GM18526 (cell line): ENCODE data around the gene MIPOL1.

Experiments used
- POLR2A ChIP-seq: IDR thresholded peaks from 3 replicates; pipeline ENCODE4 v1.6.1; 2011; ENCODE audit not compliant: insufficient read length; ENCODE audit errors: extremely low read depth

The MIPOL1 gene

GRCh38 chr14:37179896-37180502, 17.7 kb upstream of the MIPOL1 start:
- no peak for TF ChIP-seq POLR2A

DNA sequence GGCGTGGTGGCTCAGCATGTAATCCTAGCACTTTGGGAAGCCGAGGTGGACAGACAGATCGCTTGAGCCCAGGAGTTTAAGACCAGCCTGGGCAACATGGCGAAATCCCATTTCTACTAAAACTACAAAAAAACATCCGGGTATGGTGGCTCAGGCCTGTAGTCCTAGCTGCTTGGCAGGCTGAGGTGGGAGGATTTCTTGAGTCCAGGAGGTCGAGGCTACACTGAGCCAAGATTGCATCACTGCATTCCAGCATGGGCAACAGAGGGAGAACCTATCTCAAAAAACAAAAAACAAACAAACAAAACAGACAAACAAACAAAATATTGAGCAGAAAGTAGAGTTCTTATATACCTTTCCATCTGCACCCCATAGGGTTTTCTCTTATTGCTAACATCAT, 16.3 kb upstream of the MIPOL1 start:
- no peak for TF ChIP-seq POLR2A

DNA sequence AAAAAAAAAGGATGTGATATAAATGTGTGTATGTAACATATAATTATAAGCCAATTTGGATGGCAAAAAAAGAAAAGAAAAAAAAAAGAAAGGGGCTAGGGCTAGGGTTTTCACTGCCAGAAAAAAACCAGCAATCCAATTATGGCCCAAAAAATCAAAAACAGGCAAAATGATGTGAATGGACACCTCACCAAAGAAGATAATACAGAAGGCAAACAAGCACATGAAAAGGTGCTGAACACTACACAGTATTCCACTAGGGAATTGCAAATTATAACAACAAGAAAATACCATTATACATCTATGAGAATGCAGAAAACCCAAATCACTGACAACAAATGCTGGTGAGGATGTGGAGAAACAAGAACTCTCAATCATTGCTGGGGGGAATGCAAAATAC, 12.1 kb upstream of the MIPOL1 start:
- TF ChIP-seq POLR2A: no peak

DNA sequence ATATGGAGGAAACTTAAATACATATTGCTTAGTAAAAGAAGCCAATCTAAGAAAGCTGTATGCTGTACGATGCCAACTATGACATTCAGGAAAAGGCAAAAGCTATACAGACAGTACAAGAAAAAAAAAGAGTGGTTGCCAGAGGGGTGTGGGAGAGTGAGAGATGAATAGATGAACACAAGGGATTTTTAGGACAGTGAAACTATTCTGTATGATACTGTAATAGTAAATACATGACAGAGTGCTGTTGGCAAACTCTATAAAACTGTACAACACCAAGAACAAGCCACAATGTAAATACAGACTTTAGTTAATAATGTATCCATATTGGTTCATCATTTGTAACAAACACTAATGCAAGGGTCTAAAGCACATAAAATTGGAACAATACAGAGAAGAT, 10.9 kb upstream of the MIPOL1 start:
- TF ChIP-seq POLR2A: no peak

DNA sequence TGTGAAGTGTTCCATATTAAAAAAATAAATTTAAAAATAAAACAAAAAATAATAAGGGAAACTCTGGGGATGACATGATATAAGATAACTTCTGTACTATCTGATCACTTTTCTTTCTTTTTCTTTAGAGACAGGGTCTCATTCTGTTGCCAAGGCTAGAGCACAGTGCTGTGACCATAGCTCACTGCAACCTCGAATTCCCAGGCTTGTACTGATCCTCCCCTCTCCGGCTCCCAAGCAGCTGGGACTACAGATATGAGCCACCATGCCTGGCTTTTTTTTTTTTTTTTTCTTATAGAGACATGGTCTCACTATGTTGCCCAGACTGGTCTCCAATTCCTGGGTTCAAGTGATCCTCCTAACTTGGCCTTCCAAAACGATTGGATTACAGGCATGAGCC, 10.4 kb upstream of the MIPOL1 start:
- TF ChIP-seq POLR2A: no peak

GRCh38 chr14:37194698-37195097, 3.0 kb upstream of the MIPOL1 start:
- TF ChIP-seq POLR2A: no peak

GRCh38 chr14:37195327-37195726, 2.4 kb upstream of the MIPOL1 start:
- no peak for TF ChIP-seq POLR2A

DNA sequence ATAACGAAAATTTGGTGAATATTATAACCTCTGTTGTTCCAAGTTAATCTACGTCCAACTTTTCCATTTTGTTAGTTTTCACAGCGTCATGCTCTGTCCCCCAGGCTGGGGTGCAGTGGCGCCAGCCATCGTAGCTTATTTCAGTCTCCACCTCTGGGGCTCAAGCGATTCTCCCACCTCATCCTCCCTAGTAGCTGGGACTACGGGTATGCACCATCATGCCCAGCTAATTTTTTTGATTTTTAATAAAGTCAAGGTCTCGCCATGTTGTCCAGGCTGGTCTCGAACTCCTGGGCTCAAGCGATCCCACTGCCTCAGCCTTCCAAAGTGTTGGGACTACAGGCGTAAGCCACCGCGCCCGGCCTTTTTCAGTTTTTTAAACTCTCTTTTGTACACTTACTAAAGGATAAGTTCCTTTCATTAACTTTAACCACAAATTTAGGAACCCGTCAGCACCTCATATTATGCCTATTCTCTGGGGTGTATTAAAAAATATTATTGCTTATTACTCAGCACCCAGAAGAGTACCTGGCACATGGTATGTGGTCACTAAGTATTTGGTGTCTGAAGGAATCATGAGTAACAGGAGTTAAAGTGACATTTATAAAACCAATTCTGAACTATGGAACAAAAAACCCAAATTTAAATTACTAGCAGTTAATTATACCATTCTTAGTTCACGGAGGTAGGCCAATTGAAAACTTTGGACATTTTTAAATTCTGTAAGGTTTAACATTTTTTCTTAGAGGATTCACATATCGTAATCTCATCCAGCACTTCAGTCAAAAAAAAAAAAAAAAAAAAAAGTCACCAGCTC, 925 bp upstream of the MIPOL1 start:
- no peak for TF ChIP-seq POLR2A

DNA sequence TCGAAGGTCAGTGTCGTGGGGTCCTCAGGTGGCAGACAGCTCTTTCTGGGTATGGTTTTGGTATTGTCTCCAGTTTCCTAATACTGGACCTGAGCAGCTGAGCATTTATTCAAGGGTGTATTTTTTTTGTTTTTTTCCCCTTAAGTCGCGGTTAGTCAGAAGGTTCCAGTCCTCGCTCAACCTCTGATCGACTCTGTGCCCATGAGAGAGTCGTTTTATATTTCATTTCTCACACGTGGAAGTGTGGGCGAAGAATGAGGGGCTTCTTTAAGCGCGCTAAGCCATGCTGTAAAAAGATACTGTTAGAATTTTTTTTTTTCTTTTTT, 499 bp downstream of the MIPOL1 start:
- no peak for TF ChIP-seq POLR2A

DNA sequence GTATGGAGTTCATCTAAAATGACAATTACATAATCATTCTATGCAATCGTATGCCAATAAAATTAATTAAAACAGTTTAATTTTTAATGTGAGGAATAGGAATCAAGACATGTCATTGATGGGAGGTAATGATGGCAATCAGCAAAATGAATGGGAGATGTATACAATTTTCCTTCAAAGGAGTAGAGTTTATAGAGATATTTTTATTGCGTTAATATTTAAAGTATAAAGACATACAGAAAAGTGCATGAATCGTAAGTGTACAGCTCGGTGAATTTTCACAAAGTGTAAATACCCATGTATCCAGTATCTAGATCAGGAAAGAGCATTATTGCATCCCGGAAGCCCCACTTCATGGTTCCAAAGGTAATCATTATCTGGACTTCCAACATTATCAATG, 1.2 kb downstream of the MIPOL1 start:
- no peak for TF ChIP-seq POLR2A

- no peak for TF ChIP-seq POLR2A
These were observed 4.0 kb downstream of the MIPOL1 start for GRCh38 chr14:37201724-37202123.

DNA sequence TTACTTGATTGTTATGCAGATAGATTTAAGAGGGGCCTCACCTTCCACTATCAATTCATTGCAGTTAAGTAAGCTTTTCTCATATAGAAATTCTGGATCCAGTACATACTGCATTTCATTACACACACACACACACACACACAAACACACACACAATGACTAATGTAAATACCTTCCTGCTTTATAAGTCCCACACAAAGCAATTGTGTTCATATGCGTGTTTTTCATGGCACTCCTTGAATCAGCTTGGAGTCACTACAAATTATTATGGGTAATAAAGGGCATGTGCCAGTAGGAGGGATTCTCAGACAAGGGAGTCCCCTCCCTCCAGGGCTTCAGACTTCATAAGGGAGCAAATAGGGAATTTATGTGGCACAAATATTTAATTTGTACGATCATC, 4.5 kb downstream of the MIPOL1 start:
- TF ChIP-seq POLR2A: no peak

GRCh38 chr14:37202812-37203211, 5.1 kb downstream of the MIPOL1 start:
- no peak for TF ChIP-seq POLR2A

- no peak for TF ChIP-seq POLR2A
These were observed 5.7 kb downstream of the MIPOL1 start for GRCh38 chr14:37203423-37203822.

DNA sequence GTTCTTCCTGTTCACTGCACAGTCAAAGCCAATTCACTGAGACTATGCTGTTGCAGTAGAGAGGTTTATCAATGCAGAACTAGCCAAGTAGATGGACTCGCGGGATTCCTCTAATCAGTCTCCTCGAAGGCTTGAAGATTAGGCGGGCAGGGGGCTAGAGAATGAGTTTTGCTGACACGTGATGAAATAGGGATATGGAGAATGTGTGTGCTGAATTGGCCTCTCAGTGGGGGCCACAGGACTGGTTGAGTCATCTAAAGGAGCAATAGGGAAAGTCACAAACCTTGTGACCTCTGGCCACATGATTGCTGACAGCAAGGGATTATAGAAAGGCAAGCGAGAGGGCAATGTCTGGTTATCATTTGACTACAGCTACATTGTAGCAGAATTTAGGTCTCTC, 12.7 kb downstream of the MIPOL1 start:
- TF ChIP-seq POLR2A: no peak

GRCh38 chr14:37213016-37213415, 15.3 kb downstream of the MIPOL1 start:
- TF ChIP-seq POLR2A: no peak

- TF ChIP-seq POLR2A: no peak
These were observed 17.6 kb downstream of the MIPOL1 start for GRCh38 chr14:37215345-37215744.
